ENCODE results near the gene BTN3A1.
A peak's percentile ranks its signal among the peaks of the same experiment; 100 is the strongest.

Gene BTN3A1

DNA sequence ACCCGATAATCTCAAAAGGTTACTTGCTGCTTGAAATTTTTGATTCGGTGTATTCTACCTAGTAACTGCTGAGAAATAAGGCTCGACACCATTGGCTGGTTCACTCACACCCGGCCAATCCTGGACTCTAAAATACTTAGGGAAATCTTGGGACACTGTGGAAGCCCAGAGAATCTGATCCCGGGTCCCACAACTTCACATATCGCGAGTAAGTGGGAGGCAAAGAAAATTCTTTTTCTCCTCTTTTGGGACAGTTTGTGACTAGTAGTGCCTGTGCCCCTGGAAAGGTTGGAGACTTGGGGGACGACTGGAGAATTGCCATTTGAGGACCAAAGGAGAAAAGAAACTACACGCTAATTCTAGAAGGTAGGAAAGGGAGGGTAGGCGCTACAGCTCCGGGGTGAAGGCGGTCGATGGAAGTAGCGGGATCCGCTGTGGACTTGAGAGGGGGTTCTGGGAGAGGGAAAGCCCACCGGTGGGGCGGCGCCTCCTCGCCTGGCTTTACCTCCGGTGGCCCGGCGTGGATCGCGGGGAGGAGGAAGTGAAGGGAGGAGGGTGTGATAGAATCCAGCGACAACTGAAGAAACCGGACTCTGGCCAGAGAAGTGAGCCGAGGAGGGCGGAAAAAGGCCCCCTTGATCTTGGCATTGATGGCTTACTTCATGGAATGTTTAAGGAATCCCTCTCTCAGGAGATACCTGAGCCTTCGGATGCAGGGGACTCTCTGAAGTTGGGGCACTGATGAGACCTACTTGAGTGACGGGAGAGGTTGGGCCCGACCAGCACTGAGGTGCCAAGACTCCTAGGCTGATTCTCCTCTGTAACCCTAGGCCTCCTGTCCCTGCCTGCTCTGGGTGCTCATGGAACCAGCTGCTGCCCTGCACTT is 19.4 kb downstream of the BTN3A1 start:
- Histone ChIP-seq H3K27ac (replicated peaks) (peak overlapping the region; percentile 52), H3K27me3 (ENCODE audit: insufficient read depth, poor library complexity, severe bottlenecking) (no peaks in the 10 kb centered on the region), H3K4me3 (replicated peaks; ENCODE audit: insufficient read depth, low read length) (peak overlapping the region; percentile 81)
- DNase-seq (ENCODE audit: low read depth in 1 of 2, low spot score in 1 of 2): peak; percentile 38 to 60
- TF ChIP-seq SPI1 (IDR thresholded peaks at IDR 0.05; ENCODE audit: borderline replicate concordance, low read depth): peak; percentile 64; the same call in 1 of the 2 replicates
- TF ChIP-seq, protein P1, sequence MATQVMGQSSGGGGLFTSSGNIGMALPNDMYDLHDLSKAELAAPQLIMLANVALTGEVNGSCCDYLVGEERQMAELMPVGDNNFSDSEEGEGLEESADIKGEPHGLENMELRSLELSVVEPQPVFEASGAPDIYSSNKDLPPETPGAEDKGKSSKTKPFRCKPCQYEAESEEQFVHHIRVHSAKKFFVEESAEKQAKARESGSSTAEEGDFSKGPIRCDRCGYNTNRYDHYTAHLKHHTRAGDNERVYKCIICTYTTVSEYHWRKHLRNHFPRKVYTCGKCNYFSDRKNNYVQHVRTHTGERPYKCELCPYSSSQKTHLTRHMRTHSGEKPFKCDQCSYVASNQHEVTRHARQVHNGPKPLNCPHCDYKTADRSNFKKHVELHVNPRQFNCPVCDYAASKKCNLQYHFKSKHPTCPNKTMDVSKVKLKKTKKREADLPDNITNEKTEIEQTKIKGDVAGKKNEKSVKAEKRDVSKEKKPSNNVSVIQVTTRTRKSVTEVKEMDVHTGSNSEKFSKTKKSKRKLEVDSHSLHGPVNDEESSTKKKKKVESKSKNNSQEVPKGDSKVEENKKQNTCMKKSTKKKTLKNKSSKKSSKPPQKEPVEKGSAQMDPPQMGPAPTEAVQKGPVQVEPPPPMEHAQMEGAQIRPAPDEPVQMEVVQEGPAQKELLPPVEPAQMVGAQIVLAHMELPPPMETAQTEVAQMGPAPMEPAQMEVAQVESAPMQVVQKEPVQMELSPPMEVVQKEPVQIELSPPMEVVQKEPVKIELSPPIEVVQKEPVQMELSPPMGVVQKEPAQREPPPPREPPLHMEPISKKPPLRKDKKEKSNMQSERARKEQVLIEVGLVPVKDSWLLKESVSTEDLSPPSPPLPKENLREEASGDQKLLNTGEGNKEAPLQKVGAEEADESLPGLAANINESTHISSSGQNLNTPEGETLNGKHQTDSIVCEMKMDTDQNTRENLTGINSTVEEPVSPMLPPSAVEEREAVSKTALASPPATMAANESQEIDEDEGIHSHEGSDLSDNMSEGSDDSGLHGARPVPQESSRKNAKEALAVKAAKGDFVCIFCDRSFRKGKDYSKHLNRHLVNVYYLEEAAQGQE (IDR thresholded peaks at IDR 0.05; ENCODE audit: insufficient replicate concordance, low read depth): no peak

DNA sequence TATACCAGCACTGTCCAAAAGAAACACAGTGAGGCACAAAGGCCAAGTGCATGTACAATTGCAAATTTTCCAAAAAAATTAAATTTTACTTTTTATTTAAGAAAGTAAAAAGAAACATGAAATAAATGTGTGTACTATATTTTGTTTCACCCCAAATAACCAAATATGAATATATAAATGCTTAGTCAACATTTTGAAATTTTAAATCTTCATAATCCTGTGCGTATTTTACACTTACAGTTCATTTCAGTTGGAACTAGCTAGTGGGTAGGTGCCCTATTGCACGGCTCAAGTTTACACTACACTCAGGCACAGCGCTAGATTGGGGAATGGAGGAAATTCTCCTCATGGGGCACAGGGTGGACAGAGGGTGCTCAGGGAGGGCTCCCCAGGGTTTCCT is 20.3 kb downstream of the BTN3A1 start:
- Histone ChIP-seq H3K27me3 (ENCODE audit: insufficient read depth, poor library complexity, severe bottlenecking) (no peaks in the 10 kb centered on the region), H3K4me3 (replicated peaks; ENCODE audit: insufficient read depth, low read length) (no peak overlapping the region), H3K27ac (replicated peaks) (no peak overlapping the region)
- TF ChIP-seq POLR2AphosphoS5 (IDR thresholded peaks at IDR 0.05; ENCODE audit: low read depth) (no peak), GABPA (IDR thresholded peaks at IDR 0.05; ENCODE audit: low read depth) (no peak), SPI1 (IDR thresholded peaks at IDR 0.05; ENCODE audit: borderline replicate concordance, low read depth) (no peak)
- TF ChIP-seq, protein P1 (IDR thresholded peaks at IDR 0.05; ENCODE audit: insufficient replicate concordance, low read depth): no peak
- TF ChIP-seq, protein P2, sequence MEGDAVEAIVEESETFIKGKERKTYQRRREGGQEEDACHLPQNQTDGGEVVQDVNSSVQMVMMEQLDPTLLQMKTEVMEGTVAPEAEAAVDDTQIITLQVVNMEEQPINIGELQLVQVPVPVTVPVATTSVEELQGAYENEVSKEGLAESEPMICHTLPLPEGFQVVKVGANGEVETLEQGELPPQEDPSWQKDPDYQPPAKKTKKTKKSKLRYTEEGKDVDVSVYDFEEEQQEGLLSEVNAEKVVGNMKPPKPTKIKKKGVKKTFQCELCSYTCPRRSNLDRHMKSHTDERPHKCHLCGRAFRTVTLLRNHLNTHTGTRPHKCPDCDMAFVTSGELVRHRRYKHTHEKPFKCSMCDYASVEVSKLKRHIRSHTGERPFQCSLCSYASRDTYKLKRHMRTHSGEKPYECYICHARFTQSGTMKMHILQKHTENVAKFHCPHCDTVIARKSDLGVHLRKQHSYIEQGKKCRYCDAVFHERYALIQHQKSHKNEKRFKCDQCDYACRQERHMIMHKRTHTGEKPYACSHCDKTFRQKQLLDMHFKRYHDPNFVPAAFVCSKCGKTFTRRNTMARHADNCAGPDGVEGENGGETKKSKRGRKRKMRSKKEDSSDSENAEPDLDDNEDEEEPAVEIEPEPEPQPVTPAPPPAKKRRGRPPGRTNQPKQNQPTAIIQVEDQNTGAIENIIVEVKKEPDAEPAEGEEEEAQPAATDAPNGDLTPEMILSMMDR (IDR thresholded peaks at IDR 0.05; ENCODE audit: insufficient read depth, low read length): no peak
- no peak for DNase-seq (ENCODE audit: low read depth in 1 of 2, low spot score in 1 of 2)

DNA sequence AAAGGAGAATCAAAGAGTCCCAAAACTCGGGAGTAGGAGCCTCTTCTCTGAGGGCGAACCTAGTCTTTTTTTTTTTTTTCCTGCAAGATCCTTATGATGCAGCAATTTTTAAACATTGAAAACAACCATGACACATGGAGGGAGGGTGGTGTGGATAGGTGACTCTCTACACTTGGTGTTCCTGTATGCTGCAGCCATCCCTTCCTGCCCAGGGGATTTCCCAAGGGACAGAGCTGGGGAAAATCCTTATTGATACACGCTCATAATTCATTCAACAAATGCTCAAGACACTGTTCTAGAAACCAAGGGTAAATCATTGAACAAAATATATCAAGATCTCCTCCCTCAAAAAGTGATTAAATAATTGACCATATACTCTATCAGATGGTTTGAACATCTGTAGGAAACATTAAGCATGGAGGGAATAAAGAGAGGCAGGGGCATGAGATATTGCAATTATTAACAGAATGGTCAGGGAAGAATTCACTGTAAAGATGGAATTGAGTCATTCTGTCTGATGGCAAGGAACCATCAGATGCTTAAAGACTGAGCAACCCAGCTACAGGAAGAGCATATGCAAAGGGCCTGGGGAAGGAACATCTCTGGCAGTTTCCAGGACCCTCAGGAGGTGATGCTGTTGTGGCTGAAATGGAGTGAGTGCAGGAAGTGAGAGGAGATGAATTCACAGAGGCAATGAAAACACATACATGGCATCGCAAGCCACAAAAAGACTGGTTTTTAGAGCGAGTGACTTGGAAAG is 24.8 kb downstream of the BTN3A1 start:
- no peak for DNase-seq (ENCODE audit: low read depth in 1 of 2, low spot score in 1 of 2)
- Histone ChIP-seq H3K4me3 (replicated peaks; ENCODE audit: insufficient read depth, low read length) (no peak overlapping the region), H3K27me3 (ENCODE audit: insufficient read depth, poor library complexity, severe bottlenecking) (no peaks in the 10 kb centered on the region), H3K27ac (replicated peaks) (no peak overlapping the region)
- TF ChIP-seq, protein P2 (IDR thresholded peaks at IDR 0.05; ENCODE audit: insufficient read depth, low read length): no peak
- TF ChIP-seq GABPA (IDR thresholded peaks at IDR 0.05; ENCODE audit: low read depth) (no peak), POLR2AphosphoS5 (IDR thresholded peaks at IDR 0.05; ENCODE audit: low read depth) (no peak), SPI1 (IDR thresholded peaks at IDR 0.05; ENCODE audit: borderline replicate concordance, low read depth) (no peak)
- TF ChIP-seq, protein P1 (IDR thresholded peaks at IDR 0.05; ENCODE audit: insufficient replicate concordance, low read depth): no peak
